ENCODE data around the gene USP6.
"Not testable (repeated sequence)": the region's sequence is repeated elsewhere in the genome, so short reads cannot be mapped to it uniquely, and the experiment has no call there.

USP6 gene

DNA sequence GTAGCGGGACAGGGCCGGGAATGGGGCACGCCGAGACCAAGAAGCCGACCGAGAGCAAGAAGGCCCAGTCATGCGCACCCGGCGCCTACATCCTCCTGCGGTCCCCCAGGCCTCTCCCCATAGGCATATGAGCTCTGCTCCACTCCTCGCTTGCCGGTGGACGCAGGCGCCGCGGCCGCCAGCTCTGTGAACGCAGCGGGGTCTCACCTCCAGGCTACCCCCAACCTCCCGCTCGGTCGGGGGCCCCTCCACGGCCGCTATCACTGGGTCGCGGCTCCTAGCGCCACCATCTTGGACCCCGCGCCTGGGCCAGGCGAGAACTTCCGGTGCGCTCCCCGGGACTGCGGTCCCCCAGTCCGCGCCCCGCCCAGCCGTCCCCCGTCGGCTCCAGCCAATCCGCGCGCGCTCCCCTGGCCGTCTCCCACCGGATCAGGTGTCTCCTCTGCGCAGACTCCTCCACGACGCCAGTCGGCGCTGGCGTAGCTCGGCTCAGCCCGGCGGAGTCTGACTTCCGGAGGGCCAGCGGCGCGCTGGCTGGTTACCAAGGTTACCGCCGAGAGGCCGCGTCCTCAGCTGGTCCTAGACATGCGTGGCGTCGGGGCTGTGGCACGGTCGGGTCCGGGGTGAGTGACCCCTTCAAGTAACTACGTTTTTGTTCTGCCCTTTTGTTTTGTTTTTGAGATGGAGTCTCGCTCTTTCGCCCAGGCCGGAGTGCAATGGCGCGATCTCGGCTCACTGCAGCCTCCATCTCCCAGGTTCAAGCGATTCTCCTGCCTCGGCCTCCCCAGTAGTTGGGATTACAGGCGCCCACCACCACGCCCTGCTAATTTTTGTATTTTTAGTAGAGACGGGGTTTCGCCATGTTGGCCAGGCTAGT lies 75.9 kb downstream of the USP6 start, which contains the start of gene ZNF594:
TSS of gene ZNF594 (minus strand) at position 328 of the 877 bp plus-strand sequence. CDS start 7,612 bp downstream, outside the sequence.
- DNase-seq (ENCODE audit: low read depth), result peak; percentile 97

DNA sequence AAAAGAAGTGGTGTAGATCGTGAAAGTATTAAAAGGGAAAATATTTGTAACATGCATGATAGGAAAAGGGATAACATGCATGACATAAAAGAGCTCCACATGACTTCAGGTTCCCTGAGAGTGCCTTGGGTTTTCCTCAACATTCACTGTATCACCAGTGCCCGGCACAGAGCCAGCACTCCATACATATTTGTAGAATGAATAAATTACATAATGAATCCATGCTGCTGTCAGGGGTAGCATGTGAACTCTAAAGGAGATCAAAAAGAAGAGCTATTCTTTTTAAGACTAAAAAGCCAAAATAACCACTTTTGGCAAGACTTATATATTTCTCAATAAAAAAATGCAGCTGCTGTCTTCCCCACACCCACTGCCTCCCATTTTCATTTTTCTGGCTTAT lies 78.5 kb downstream of the USP6 start:
- DNase-seq (ENCODE audit: low read depth), result no peak

GRCh38 chr17:5198472-5198871 lies 82.6 kb downstream of the USP6 start:
- no peak for DNase-seq (ENCODE audit: low read depth)

- DNase-seq (ENCODE audit: low read depth), result no peak
Measured at GRCh38 chr17:5200360-5200759, 84.5 kb downstream of the USP6 start.

DNA sequence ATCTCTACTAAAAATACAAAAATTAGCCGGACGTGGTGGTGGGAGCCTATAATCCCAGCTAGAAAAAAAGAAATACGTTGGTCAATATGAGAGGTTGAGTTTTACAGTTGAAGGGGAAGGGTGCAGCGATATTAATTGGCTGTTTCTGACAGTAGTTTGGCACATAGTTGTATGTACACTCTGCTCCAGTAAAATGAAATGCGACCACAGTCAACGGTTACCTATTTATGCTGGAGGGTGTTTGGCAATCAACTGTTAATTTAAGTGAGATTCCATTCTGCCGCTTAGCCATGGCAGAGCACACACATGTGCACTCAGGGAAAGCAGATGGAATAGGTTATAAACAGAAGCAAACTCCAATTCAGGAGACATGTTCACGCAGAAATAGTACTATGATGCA lies 85.2 kb downstream of the USP6 start:
- DNase-seq (ENCODE audit: low read depth), result no peak

DNA sequence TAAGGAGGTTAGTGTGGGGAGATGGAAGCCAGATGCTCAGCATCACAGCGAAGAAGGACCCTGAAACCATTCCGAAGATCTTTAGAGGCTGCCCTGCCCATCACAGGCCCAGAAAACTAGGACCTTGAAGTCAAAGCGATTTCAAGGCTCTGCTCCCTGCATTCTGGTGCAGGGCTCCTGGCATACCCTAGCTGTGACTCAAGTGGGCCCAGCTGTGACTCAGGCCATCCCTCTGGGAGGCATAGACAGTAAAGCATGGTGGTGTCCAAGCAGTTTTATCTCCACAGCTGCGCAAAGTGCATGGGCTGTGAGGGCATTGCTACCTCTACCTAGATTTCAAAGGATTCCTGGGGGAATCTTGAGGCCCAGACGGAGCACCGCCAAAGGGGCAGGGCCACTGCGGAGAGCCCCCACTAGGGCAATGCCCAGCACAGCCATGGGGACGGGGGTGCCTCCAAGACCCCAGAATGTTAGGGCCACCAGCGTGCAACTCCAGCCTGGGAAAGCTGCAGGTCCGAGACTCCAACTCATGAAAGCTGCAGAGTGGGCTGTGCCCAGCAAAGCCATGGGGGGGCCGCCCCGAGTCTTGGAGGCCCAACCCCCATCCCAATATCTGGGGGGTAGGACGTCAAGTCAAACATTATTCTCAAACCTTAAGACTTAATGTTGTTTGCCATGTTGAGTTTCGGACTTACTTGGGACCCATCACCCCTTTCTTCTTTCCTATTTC lies 87.5 kb downstream of the USP6 start:
- peak; percentile 7 for DNase-seq (ENCODE audit: low read depth)

GRCh38 chr17:5203908-5204294 lies 88.1 kb downstream of the USP6 start:
- peak; percentile 80 for DNase-seq (ENCODE audit: low read depth)

- peak; percentile 76 for DNase-seq (ENCODE audit: low read depth)
Measured at GRCh38 chr17:5209396-5209795, 93.6 kb downstream of the USP6 start.

- DNase-seq (ENCODE audit: low read depth), result no peak
Measured at GRCh38 chr17:5210091-5210490, 94.3 kb downstream of the USP6 start.

- DNase-seq (ENCODE audit: low read depth), result no peak
Measured at GRCh38 chr17:5210614-5211252, 94.9 kb downstream of the USP6 start.

GRCh38 chr17:5211458-5211857 lies 95.6 kb downstream of the USP6 start:
- DNase-seq (ENCODE audit: low read depth), result no peak

GRCh38 chr17:5217562-5217961 lies 101.7 kb downstream of the USP6 start:
- not testable (repeated sequence) for DNase-seq (ENCODE audit: low read depth)

GRCh38 chr17:5219536-5219935 lies 103.7 kb downstream of the USP6 start:
- no peak for DNase-seq (ENCODE audit: low read depth)

DNA sequence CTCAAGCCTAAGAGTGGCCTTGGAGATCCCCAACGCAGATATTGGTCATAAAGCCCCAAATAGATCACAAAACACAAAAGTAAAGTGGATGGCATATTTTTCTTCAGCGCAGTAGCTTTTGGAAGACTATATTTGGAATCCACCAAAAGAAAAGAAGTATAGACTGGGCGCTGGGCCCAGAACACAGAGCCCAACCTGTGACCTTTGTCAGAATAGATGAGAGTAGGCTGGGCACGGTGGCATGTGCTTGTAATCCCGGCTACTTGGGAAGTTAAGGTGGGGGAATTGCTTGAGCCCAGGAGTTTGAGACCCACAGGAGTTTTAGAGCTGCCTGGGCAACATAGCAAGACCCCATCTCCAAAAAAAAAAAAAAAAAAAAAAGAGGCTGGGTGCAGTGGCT lies 104.2 kb downstream of the USP6 start:
- DNase-seq (ENCODE audit: low read depth), result no peak

- not testable (repeated sequence) for DNase-seq (ENCODE audit: low read depth)
Measured at GRCh38 chr17:5221912-5222311, 106.1 kb downstream of the USP6 start.
